ENCODE results near the gene RAD51B.

Gene RAD51B

DNA sequence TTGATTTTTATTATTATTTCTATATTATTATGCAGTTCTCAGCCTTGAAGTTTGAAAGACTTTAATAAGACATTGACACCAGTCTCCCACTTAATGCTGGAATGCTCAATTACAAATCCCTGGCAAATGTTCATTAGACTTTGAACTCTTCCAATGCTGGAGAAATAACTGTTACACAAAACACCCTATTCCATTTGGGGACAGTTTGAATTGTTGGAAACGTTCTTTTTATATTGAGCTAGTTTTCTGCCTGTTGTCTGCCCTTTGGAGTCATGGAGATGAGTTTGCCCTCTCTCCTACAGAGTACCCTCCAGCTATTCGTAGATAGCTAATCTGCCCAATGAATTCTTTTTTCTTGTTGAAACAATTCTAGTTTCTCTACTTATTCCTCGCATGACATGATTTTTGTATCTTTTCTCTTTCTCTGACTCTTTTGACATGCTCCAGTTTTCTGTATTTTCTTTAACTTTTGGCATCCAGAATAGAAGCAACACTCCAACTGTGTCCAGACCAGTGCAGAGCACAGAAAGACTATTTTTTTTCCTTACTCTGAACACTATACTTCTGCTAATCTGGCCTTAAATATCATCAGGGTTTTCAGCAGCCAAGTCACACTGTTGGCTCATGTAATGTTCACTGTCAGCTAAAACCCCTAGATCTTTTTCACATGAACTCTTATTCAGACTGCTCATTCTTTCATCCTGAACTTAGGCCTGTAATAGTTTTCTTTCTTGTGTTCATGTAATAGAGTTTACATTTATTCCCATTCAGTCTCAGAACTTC lies 379.3 kb downstream of the RAD51B start:
- no peak overlapping the region for H3K4me3 ChIP-seq (ENCODE audit: low read depth, low read length)
- TF ChIP-seq, protein P1, sequence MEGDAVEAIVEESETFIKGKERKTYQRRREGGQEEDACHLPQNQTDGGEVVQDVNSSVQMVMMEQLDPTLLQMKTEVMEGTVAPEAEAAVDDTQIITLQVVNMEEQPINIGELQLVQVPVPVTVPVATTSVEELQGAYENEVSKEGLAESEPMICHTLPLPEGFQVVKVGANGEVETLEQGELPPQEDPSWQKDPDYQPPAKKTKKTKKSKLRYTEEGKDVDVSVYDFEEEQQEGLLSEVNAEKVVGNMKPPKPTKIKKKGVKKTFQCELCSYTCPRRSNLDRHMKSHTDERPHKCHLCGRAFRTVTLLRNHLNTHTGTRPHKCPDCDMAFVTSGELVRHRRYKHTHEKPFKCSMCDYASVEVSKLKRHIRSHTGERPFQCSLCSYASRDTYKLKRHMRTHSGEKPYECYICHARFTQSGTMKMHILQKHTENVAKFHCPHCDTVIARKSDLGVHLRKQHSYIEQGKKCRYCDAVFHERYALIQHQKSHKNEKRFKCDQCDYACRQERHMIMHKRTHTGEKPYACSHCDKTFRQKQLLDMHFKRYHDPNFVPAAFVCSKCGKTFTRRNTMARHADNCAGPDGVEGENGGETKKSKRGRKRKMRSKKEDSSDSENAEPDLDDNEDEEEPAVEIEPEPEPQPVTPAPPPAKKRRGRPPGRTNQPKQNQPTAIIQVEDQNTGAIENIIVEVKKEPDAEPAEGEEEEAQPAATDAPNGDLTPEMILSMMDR (IDR thresholded peaks at IDR 0.05; ENCODE audit: low read depth, low read length), result no peak

DNA sequence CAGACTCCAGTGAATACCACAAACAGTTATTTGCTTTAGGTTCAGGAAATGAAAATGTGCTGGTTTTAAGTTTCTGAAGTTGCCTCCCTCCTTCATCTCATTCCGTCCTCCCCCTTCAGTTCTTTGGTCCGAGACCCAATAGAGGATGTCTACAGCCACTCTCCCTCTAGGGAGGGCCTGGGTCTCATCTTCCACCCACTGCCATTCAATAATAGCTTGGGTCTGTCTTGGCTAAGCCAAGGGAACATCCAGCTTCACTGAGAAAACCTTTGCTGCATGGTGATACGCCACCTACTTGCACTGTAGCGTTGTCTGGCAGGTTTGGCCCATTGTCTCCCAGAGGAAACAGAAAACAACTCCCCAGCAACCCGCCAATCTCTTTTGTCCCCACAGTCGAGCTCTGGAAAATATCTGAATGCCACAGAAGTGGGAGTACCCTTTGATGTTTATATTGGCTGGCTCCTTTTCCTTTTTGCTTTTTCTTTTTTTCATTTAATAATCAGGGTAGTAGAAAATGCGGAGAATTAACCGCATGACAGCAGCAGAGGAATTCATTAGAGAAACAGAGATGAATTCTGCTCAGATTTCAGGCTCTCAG lies 380.1 kb downstream of the RAD51B start:
- TF ChIP-seq, protein P1 (IDR thresholded peaks at IDR 0.05; ENCODE audit: low read depth, low read length), result no peak
- H3K4me3 ChIP-seq (ENCODE audit: low read depth, low read length), result no peak overlapping the region

DNA sequence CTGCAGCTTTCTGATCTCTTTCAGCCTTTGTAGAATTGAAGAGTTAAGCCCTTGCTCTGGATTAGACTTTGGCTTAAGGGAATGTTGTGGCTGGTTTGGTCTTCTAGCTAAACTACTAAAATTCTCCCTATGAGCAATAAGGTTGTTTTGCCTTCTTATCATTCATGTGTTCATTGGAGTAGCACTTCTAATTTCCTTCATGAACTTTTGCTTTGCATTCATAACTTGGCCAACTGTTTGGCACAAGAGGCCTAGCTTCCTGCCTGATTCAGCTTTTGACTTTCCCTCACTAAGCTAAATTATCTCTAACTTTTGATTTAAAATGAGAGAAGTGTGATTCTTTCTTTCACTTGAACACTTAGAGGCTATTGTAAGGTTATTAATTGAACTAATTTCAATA lies 384.3 kb downstream of the RAD51B start:
- no peak overlapping the region for H3K4me3 ChIP-seq (ENCODE audit: low read depth, low read length)
- TF ChIP-seq, protein P1 (IDR thresholded peaks at IDR 0.05; ENCODE audit: low read depth, low read length), result no peak

DNA sequence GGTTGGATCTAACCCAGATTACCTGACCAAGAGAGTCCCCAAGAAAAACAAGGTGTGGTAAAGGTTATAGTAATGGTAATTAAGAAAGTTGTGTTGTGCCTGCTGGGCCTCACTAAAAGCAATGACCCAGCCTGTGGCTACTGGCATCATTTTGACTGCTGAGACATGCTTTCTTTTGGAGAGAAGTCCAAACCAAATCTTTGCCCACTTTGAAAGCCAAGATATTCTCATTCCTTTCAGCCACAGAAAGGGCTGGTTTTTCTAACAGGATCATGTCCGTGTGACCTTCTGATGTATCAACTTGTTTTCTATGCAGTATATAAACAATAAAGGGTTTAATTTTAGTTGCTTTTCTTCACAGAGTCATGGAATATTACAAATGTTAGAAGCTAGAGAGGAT lies 388.6 kb downstream of the RAD51B start:
- no peak overlapping the region for H3K4me3 ChIP-seq (ENCODE audit: low read depth, low read length)
- TF ChIP-seq, protein P1 (IDR thresholded peaks at IDR 0.05; ENCODE audit: low read depth, low read length), result no peak

DNA sequence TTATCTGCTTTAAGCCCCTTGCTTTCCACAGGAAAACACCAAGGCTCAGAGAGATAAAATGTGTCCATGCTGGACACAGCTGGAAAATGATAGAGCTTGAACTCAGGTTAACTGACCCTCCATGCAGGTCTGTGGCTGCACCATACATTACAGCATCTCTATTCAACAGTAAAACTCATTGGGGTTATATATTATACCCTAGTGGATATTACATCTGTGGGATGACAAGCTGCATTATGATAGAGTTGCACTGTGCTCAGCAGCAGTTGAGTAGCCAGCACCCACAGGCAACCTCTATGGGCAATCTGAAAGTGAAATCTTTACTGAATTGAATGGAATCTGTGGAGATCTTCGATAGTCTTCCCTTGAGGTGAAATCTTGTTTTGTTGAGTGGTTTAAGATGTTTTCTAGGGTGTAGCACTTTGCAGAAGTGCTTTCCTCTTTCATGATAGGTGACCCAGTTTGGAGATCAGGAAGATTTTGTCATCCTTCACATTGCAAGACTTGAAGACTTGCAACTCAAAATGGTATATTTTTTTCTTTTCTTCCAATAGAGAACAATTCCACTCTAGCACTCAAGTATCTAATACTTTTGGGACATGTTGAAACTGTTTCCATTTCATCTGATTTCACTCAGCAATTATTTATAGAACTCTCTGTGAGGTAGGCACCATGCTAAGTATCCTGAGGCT lies 389.2 kb downstream of the RAD51B start:
- TF ChIP-seq, protein P1 (IDR thresholded peaks at IDR 0.05; ENCODE audit: low read depth, low read length), result no peak
- no peak overlapping the region for H3K4me3 ChIP-seq (ENCODE audit: low read depth, low read length)

DNA sequence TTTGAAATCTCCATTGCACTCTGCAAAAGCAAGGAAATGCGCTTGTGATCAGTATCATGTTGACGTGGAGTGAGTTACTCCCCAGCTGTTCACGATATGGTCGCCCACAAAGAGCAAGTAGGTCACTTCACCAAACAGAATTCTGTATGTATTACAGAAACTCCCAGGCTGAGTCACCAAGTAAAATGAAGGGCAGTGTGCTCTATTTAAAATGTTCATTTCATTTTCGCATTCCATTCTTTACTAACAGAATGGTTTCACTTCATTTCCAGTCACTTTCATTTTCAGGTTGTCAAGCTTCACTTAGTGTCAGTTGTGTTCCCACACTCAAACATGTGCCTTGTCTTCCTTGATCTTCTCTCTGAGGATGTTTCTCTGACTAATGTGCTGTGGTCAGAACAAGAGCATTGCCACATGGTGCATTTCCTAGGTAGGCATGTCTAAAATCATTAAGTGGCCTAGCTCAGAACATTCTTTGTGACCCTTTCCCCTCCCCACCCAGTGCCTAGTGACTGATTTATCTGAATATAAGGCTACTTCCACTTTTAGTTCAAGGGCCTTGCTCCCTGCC lies 391.2 kb downstream of the RAD51B start:
- TF ChIP-seq, protein P1 (IDR thresholded peaks at IDR 0.05; ENCODE audit: low read depth, low read length), result no peak
- H3K4me3 ChIP-seq (ENCODE audit: low read depth, low read length), result peak overlapping the region; percentile 43
